ENCODE results near the gene PTPRB. TPM values are rescaled to one million over a fixed set of nuclear protein-coding genes. Genes with fewer than 3 reads are reported as not detected.

Gene PTPRB
- polyA plus RNA-seq, 3 donors, result not detected

DNA sequence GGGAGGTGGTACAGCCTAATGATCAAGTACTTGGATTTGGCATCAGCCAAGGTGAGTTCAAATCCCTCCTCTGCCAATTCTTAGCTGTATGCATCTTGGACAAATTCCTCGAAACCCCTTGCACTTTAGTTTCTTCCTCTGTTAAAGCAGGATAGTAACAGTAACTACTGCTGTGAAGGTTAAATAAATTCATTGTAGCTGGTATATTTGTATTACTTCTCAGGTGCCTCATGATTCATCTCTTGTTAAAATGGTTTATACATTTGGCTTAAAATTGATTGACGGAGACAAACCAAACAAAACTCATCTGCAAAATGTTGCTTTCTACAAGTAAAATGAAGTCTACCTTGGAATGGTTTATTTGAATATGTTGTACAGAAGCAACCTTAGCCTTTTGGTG is 2.3 kb upstream of the PTPRB start:
- H4K20me1 ChIP-seq (ENCODE audit: insufficient read depth, low read length), result no peaks in the 10 kb centered on the region
- no peaks in the 10 kb centered on the region for H3K36me3 ChIP-seq (replicated peaks in 1 of 2; ENCODE audit: control insufficient read depth in 1 of 2, insufficient read depth in 2 of 2, low read length in 2 of 2)
- intact Hi-C loops (cut with micrococcal nuclease), result no loop called here
- H3K4me2 ChIP-seq (replicated peaks; ENCODE audit: extremely low read depth, low read length, poor library complexity, severe bottlenecking), result no peak overlapping the region
- no CpG with 5 or more reads among the region's 2 CpGs for WGBS (ENCODE audit: insufficient coverage)
- Mint-ChIP-seq H3K27ac (no peak overlapping the region), H3K27me3 (ENCODE audit: low read depth in 3 of 3) (peaks cover 0 to 3% (median 2%) of the 10 kb centered on the region in 3 donors), H3K4me3 (no peak overlapping the region), H3K36me3 (no peaks in the 10 kb centered on the region), H3K4me1 (no peaks in the 10 kb centered on the region), H3K9me3 (peaks cover 0 to 6% (median 2%) of the 10 kb centered on the region in 7 donors)
- H3K27me3 ChIP-seq (ENCODE audit: control insufficient read depth in 2 of 2, insufficient read depth in 2 of 2, low read length in 2 of 2), result no peaks in the 10 kb centered on the region
- H3K9ac ChIP-seq (ENCODE audit: insufficient read depth, low read length, poor library complexity, severe bottlenecking), result no peak overlapping the region
- H2AFZ ChIP-seq (ENCODE audit: insufficient read depth, low read depth, low read length, poor library complexity, severe bottlenecking), result no peak overlapping the region
- H3K9me3 ChIP-seq (replicated peaks in 1 of 2; ENCODE audit: control insufficient read depth in 1 of 2, insufficient read depth in 1 of 2, low read length in 2 of 2), result no peaks in the 10 kb centered on the region
- DNase-seq, result no peak
- H3K4me3 ChIP-seq (replicated peaks in 1 of 3; ENCODE audit: low read depth in 2 of 3, low read length in 3 of 3), result no peak overlapping the region
- no peaks in the 10 kb centered on the region for H3K79me2 ChIP-seq (ENCODE audit: insufficient read depth, low read length)
- TF ChIP-seq CTCF (IDR thresholded peaks at IDR 0.05), result no peak
- H3K4me1 ChIP-seq (ENCODE audit: control insufficient read depth in 1 of 2, insufficient read depth in 2 of 2, low read length in 2 of 2), result no peaks in the 10 kb centered on the region
- no peak overlapping the region for H3K27ac ChIP-seq (ENCODE audit: low read depth in 1 of 2, low read length in 2 of 2)

DNA sequence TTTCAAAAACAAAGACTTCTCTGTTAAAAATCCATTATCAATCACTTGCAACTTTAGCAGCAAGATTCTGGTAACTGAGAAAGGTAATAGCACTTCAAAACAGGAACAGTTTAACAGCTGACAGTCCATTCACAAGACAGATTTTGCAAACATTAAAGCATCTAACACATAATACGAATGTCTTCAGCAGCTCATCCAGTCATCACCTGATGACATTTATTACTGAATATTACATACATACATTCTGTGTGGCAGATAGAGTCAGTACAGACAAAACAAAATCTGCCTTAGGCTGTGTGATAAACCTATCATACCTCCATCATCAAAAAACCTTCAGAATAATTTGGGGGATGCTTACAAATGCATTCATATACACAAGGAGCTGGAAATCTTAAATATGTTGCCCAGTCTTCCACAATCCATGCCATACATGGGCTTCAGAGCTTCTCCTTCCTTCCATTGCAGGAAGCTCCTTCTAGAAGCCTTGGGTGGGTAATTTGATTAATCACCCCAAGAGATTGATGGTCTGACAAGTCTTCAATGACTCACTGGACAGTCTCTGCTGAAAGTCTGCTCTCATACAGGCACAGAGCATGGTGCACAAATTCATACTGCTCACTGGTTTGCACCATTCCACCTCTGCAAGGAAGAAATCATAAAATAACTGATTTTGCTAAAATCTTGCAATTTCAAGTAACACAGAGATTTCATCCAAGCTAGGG is 1.6 kb upstream of the PTPRB start:
- Histone ChIP-seq H4K20me1 (ENCODE audit: insufficient read depth, low read length) (no peaks in the 10 kb centered on the region), H3K9ac (ENCODE audit: insufficient read depth, low read length, poor library complexity, severe bottlenecking) (no peak overlapping the region), H2AFZ (ENCODE audit: insufficient read depth, low read depth, low read length, poor library complexity, severe bottlenecking) (no peak overlapping the region), H3K4me2 (replicated peaks; ENCODE audit: extremely low read depth, low read length, poor library complexity, severe bottlenecking) (no peak overlapping the region), H3K27me3 (ENCODE audit: control insufficient read depth in 2 of 2, insufficient read depth in 2 of 2, low read length in 2 of 2) (no peaks in the 10 kb centered on the region), H3K4me1 (ENCODE audit: control insufficient read depth in 1 of 2, insufficient read depth in 2 of 2, low read length in 2 of 2) (no peaks in the 10 kb centered on the region), H3K27ac (ENCODE audit: low read depth in 1 of 2, low read length in 2 of 2) (no peak overlapping the region), H3K9me3 (replicated peaks in 1 of 2; ENCODE audit: control insufficient read depth in 1 of 2, insufficient read depth in 1 of 2, low read length in 2 of 2) (no peaks in the 10 kb centered on the region), H3K79me2 (ENCODE audit: insufficient read depth, low read length) (no peaks in the 10 kb centered on the region), H3K4me3 (replicated peaks in 1 of 3; ENCODE audit: low read depth in 2 of 3, low read length in 3 of 3) (no peak overlapping the region), H3K36me3 (replicated peaks in 1 of 2; ENCODE audit: control insufficient read depth in 1 of 2, insufficient read depth in 2 of 2, low read length in 2 of 2) (no peaks in the 10 kb centered on the region)
- H3K4me3 Mint-ChIP-seq, result no peak overlapping the region
- DNase-seq, result no peak
- peaks cover 0 to 3% (median 2%) of the 10 kb centered on the region in 3 donors for H3K27me3 Mint-ChIP-seq (ENCODE audit: low read depth in 3 of 3)
- intact Hi-C loops (cut with micrococcal nuclease), result no loop called here
- WGBS (ENCODE audit: insufficient coverage), result no CpG with 5 or more reads among the region's 1 CpG
- no peaks in the 10 kb centered on the region for H3K36me3 Mint-ChIP-seq
- H3K27ac Mint-ChIP-seq, result no peak overlapping the region
- H3K9me3 Mint-ChIP-seq, result peaks cover 0 to 6% (median 2%) of the 10 kb centered on the region in 7 donors
- H3K4me1 Mint-ChIP-seq, result no peaks in the 10 kb centered on the region
- TF ChIP-seq CTCF (IDR thresholded peaks at IDR 0.05), result no peak
